DND-41 (cell line): Measurements from ENCODE around the gene SAG.

Source experiments
- ATAC-seq: fragments of 200-7000 bp; cut with Tn5 transposase; 3 replicates; pipeline ENCODE4 v1.9.1; 2021; ENCODE audit warnings: low read depth; ENCODE audit not compliant: insufficient read depth
- DNase-seq: peaks from one replicate; pipeline ENCODE4 v3.0.0-alpha.2; 2020
- H2AFZ ChIP-seq: 2 replicates; pipeline ENCODE4 v1.6.0; 2012; ENCODE audit warnings: low read depth, low read length
- H3K27ac ChIP-seq: 2 replicates; pipeline ENCODE4 v1.5.1; 2012; ENCODE audit warnings: low read length, inconsistent platforms
- H3K27me3 ChIP-seq: fragments of 200-600 bp; sonication (generic); 2 replicates; pipeline ENCODE4 v1.6.0; 2012; ENCODE audit warnings: low read length, mild to moderate bottlenecking, inconsistent platforms; ENCODE audit not compliant: insufficient read depth, poor library complexity
- H3K36me3 ChIP-seq: 2 replicates; pipeline ENCODE4 v1.5.1; 2012; ENCODE audit warnings: low read length, inconsistent platforms; ENCODE audit not compliant: insufficient read depth
- H3K4me1 ChIP-seq: 2 replicates; pipeline ENCODE4 v1.5.1; 2012; ENCODE audit warnings: mild to moderate bottlenecking, low read length; ENCODE audit not compliant: insufficient read depth
- H3K4me2 ChIP-seq: 2 replicates; pipeline ENCODE4 v1.6.0; 2012; ENCODE audit warnings: mild to moderate bottlenecking, moderate library complexity, low read length, inconsistent platforms; ENCODE audit not compliant: insufficient read depth
- H3K4me3 ChIP-seq, 2 experiments: fragments of 200-600 bp in 1 of 2; shearing (Covaris generic) in 1 of 2; 2 replicates each; pipeline ENCODE4 v1.5.1; 2012 to 2016; ENCODE audit warnings: inconsistent platforms in 2 of 2, low read length in 2 of 2, mild to moderate bottlenecking in 2 of 2, low read depth in 1 of 2, moderate library complexity in 1 of 2
- H3K79me2 ChIP-seq: 2 replicates; pipeline ENCODE4 v1.6.0; 2012; ENCODE audit warnings: low read length, inconsistent platforms; ENCODE audit not compliant: insufficient read depth
- H3K9ac ChIP-seq: 2 replicates; pipeline ENCODE4 v1.6.0; 2012; ENCODE audit warnings: low read depth, mild to moderate bottlenecking, inconsistent platforms, low read length, moderate library complexity
- H3K9me3 ChIP-seq: 2 replicates; pipeline ENCODE4 v1.5.1; 2012; ENCODE audit warnings: low read length, moderate library complexity, mild to moderate bottlenecking, inconsistent platforms; ENCODE audit not compliant: insufficient read depth, severe bottlenecking
- H4K20me1 ChIP-seq: 2 replicates; pipeline ENCODE4 v1.6.0; 2012; ENCODE audit warnings: low read length; ENCODE audit not compliant: insufficient read depth
- EZH2 ChIP-seq: IDR thresholded peaks from 3 replicates; pipeline ENCODE4 v1.6.1; 2012; ENCODE audit warnings: borderline replicate concordance, low read depth, mild to moderate bottlenecking, moderate library complexity, low read length, inconsistent platforms; ENCODE audit not compliant: severe bottlenecking
- TF ChIP-seq, protein P1 (sequence below): IDR thresholded peaks from 2 replicates; pipeline ENCODE4 v1.5.1; 2012; ENCODE audit warnings: borderline replicate concordance, low read length, moderate library complexity, mild to moderate bottlenecking; ENCODE audit not compliant: poor library complexity, severe bottlenecking; ENCODE audit errors: extremely low read depth

SAG gene

DNA sequence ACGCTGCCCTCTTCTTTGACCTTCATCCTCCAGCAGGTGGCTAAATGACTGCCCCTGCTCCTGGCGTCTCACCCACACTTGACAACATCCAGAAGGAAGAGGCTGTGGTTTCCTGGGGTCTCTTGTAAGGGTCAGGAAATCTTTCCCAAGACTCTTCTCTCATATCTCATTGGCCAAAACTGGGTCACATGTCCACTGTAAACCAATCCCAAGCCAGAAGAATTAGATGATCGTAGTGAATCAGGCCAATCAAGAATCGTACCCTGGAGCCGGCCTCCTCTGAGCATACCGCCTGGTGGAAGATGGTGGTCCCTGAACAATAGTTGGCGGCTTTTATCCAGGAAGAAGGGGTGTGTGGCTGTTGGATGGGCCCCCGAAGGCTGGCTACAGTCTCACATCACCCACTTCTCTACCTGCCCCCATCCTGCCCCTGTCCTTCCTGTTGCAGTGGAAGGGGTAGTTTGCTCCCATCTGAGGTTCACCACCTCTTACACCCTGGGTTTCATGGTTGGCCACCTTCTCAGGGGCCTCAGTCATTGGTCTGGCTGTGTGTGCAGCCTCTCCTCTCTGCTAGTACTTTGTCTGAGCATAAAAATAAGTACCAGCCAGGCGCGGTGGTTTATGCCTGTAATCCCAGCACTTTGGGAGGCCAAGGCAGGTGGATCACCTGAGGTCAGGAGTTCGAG lies 3.8 kb downstream of the SAG start:
- no peak for DNase-seq
- Histone ChIP-seq H3K4me1 (no peaks in the 10 kb centered on the region), H4K20me1 (no peaks in the 10 kb centered on the region), H3K79me2 (no peaks in the 10 kb centered on the region), H3K4me2 (no peak overlapping the region), H3K27me3 (no peaks in the 10 kb centered on the region), H3K9me3 (no peaks in the 10 kb centered on the region), H3K4me3 (no peak overlapping the region), H3K9ac (no peak overlapping the region), H3K36me3 (no peaks in the 10 kb centered on the region), H2AFZ (no peak overlapping the region), H3K27ac (no peak overlapping the region)
- TF ChIP-seq, protein P1, sequence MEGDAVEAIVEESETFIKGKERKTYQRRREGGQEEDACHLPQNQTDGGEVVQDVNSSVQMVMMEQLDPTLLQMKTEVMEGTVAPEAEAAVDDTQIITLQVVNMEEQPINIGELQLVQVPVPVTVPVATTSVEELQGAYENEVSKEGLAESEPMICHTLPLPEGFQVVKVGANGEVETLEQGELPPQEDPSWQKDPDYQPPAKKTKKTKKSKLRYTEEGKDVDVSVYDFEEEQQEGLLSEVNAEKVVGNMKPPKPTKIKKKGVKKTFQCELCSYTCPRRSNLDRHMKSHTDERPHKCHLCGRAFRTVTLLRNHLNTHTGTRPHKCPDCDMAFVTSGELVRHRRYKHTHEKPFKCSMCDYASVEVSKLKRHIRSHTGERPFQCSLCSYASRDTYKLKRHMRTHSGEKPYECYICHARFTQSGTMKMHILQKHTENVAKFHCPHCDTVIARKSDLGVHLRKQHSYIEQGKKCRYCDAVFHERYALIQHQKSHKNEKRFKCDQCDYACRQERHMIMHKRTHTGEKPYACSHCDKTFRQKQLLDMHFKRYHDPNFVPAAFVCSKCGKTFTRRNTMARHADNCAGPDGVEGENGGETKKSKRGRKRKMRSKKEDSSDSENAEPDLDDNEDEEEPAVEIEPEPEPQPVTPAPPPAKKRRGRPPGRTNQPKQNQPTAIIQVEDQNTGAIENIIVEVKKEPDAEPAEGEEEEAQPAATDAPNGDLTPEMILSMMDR, result no peak
- TF ChIP-seq EZH2, result no peak
- no peak for ATAC-seq

DNA sequence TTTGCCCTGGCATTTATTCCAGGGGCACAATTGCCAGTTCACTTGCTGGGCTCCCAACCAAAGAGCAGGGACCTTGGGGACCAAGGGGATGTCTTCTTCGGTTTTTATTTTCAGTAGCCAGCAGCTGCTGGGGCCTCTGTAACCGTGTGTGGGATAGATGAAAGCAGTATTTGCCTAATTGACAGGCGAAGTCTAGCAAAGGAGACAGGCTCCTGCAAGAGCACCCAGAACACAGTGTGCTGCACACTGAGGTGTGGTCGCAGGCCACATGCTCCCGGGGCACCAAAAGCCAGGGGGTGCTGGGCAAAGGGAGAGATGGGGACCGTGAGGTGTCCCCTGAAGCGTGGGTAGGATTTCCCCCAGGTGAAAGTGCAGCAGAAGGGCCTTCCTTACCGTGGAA lies 5.3 kb downstream of the SAG start:
- no peak overlapping the region for H2AFZ ChIP-seq
- no peaks in the 10 kb centered on the region for H3K36me3 ChIP-seq
- H3K9me3 ChIP-seq, result no peaks in the 10 kb centered on the region
- ATAC-seq, result no peak
- no peaks in the 10 kb centered on the region for H3K27me3 ChIP-seq
- H3K9ac ChIP-seq, result no peak overlapping the region
- no peak overlapping the region for H3K4me2 ChIP-seq
- no peak overlapping the region for H3K4me3 ChIP-seq
- H4K20me1 ChIP-seq, result no peaks in the 10 kb centered on the region
- H3K27ac ChIP-seq, result no peak overlapping the region
- no peaks in the 10 kb centered on the region for H3K79me2 ChIP-seq
- TF ChIP-seq EZH2, result no peak
- TF ChIP-seq, protein P1, result no peak
- H3K4me1 ChIP-seq, result no peaks in the 10 kb centered on the region
- no peak for DNase-seq

DNA sequence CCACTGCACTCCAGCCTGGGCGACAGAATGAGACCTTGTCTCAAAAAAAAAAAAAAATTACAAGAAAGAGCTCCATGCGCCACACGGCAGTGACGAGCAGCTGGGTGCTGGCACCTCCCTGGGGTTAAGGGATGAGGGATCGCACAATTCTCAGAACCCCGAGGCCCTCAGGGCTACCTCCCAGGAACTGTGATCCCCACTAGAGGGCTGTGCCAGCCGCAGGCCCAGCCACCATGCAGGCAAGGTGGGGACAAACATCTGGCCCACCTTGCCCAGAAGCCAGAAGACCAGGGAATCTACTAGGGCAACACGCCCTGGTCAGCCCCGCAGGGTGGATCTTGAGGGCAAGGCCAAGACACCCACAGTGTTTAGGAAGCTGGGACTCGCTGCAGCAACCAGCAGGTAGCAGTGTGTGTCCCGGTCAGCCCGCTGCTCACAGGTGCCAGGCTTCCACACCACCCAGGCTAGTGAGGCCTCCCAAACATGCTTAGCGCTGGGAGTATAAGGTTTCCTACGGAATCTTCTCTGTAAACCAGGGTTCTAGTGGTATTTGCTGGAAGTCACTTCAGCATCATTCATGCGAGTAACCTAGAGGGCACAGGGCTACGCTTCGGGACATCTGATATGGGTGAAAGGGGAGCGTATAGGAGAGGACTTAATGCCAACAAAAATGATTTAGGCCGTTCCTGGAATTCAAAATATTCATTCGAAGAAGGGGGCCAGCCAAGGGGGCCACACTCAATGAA lies 6.7 kb downstream of the SAG start:
- no peaks in the 10 kb centered on the region for H3K9me3 ChIP-seq
- no peaks in the 10 kb centered on the region for H4K20me1 ChIP-seq
- TF ChIP-seq, protein P1, result no peak
- TF ChIP-seq EZH2, result no peak
- no peak for ATAC-seq
- no peak overlapping the region for H3K9ac ChIP-seq
- H3K4me2 ChIP-seq, result no peak overlapping the region
- no peaks in the 10 kb centered on the region for H3K36me3 ChIP-seq
- no peak overlapping the region for H3K27ac ChIP-seq
- no peaks in the 10 kb centered on the region for H3K27me3 ChIP-seq
- H3K4me3 ChIP-seq, result no peak overlapping the region
- H2AFZ ChIP-seq, result no peak overlapping the region
- H3K4me1 ChIP-seq, result no peaks in the 10 kb centered on the region
- DNase-seq, result no peak
- no peaks in the 10 kb centered on the region for H3K79me2 ChIP-seq
